Muscle of arm (tissue), 12 donors: ENCODE measurements around the gene HEPACAM. TPM values are rescaled to one million over a fixed set of nuclear protein-coding genes. Genes with fewer than 3 reads are reported as not detected.

Source experiments
- DNase-seq: peaks from one replicate; pipeline ENCODE4 v3.0.0-alpha.2; 2013
- polyA plus RNA-seq, 12 donors: library from polyadenylated mRNA; unstranded; fragments of 120-200 nt; gene quantifications; one replicate each; pipeline ENCODE4 v1.2.1, GENCODE V29; 2013; ENCODE audit not compliant: insufficient read length in 12 of 12

HEPACAM gene
- polyA plus RNA-seq, 12 donors, result 0.05 to 0.33 (median 0.19) TPM; not detected in 8

DNA sequence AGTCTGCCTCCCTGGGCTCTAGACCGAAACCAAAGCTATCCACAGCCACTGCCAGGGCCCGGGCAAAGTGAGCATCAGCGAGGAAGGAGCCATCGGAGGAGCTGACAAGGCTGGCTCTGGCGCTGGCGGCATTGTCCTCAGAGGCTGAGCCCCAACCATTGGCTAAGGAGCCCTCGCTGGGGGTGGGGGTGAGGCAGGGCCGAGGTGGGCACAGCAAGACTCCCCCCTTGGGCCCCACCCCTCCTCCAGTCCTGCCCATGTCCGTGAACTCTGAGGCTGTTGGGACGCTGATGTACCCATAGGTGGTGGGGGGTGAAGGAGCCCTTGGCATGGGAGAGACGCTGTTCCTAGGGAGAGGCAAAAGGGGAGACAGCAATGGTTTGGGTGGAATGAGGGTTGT, 49.4 kb downstream of the HEPACAM start:
- no peak for DNase-seq

- DNase-seq, result no peak
These were observed 50.9 kb downstream of the HEPACAM start for GRCh38 chr11:124884869-124885479.

GRCh38 chr11:124884340-124884739, 51.5 kb downstream of the HEPACAM start:
- DNase-seq, result no peak

DNA sequence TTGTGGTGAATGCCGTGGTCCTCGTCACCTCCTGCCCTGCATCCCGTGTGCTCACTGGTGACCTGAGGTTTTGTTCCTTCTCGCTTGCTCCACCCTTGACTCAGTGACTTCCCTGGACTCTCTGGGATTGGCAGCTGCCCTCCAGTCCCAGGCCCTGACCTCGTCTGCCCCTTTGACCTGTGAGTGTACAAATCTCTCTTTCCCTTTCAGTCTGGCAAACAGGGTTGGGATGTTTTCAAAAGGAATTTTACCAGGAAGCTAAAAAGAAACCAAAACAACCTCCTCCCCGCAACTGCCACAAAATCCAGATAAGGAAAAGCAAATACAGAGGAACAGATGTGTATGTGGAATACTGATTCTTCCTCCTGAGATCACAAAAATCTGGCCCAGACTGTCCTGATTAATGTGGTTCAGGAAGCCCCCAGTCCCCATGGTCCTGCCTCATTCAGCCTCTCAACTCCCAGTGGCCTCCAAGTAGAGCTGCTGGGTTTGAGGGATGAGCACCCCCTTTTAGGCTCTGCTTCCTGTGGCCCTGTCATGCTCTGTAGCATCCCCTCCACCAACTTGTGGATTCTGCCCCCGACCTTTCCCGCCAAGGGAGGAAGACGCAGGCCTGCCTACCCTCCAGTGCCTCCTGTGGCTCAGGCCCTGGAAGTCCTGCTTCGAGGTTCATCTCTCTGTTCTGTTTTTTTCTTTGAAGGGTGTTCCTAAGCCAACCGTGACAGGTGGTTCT, 53.3 kb downstream of the HEPACAM start:
- no peak for DNase-seq

- no peak for DNase-seq
These were observed 54.9 kb downstream of the HEPACAM start for GRCh38 chr11:124880958-124881357.

DNA sequence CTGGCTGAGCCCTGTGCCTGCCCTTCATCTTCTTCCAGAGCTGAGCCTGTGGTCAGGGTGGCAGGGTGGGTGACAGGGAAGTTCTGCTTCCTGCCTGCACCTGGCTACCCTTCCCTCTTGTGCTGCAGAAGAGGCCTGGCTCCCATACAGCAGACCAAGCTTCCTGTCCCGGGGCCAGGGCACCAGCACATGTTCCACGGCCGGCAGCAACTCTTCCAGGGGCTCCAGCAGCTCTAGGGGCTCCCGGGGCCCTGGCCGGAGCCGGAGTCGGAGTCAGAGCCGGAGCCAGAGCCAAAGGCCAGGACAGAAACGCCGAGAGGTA, 55.6 kb downstream of the HEPACAM start:
- no peak for DNase-seq

DNA sequence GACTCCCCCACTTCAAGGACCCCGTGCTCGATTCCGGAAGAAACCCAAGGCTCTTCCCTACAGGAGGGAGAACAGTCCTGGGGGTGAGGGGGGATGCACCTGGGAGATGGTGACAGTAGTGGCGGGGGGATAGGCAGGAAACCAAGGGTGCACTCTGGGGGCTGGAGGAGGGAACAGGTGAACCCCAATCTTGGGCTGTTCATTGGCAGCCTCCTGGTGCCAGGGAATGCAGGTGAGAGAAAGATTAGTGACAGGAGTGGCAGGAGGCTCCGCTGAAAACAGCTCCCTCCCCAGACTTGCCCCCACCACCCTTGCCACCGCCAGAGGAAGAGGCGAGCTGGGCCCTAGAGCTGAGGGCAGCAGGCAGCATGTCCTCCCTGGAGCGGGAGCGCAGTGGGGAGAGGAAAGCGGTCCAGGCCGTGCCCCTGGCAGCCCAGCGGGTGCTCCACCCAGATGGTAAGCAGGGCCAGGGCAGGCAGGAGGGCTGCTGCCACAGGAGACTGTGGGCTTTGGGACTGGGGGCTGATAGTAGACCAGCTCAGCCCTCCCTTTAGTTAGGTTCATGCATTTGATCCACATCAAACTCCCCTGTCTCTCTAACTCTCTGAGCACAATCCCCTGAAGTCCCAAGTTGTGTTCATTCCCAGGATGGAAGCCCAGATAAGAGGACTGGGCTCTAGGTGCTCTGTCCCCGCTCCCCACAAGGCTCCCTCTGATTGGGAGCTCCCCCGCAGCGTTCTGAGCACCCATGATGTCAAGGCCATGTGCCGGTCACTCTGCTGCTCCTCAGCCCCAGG, 56.2 kb downstream of the HEPACAM start:
- no peak for DNase-seq

- no peak for DNase-seq
These were observed 56.9 kb downstream of the HEPACAM start for GRCh38 chr11:124878759-124879492.

DNA sequence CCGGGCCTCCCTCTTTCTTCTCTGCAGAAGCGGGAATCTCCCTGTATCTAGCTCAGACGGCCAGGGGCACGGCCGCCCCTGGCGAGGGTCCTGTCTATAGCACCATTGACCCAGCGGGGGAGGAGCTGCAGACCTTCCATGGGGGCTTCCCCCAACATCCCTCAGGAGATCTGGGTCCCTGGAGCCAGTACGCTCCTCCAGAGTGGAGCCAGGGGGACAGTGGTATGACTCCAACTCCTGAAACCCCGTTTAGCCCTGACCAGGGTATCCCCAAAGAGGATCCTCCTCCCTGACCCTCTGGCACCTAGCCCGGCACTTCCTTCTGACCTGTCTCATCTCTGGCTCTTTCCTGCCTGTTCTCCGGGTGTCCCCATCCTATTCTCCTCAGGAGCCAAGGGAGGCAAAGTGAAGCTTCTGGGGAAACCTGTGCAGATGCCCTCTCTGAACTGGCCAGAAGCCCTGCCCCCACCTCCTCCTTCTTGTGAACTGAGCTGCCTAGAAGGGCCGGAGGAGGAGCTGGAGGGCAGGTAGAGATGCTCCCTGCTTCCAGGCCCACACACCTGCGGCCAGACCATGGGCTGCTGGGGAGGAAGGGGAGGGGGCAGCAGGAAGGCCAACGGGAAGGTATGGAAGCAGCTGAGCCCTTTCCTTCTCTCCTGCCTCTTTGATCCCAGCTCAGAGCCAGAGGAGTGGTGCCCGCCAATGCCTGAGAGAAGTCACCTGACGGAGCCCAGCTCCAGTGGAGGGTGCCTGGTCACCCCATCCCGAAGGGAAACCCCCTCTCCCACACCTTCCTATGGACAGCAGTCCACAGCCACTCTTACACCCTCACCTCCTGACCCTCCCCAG, 57.7 kb downstream of the HEPACAM start:
- no peak for DNase-seq

DNA sequence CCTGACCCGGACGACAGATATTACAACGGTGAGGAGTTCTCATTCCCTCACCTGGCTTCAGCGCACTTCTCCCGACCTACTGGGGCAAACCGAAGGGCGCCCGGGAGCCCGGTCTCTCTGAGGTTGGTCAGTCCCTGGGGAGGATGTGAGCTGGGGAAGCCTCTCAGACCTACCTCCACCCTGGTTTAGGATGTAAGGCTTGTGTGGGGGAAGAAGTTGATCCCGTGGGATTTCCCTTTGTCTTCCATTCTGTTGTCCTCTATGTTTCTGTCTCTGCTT, 58.3 kb downstream of the HEPACAM start:
- no peak for DNase-seq

DNA sequence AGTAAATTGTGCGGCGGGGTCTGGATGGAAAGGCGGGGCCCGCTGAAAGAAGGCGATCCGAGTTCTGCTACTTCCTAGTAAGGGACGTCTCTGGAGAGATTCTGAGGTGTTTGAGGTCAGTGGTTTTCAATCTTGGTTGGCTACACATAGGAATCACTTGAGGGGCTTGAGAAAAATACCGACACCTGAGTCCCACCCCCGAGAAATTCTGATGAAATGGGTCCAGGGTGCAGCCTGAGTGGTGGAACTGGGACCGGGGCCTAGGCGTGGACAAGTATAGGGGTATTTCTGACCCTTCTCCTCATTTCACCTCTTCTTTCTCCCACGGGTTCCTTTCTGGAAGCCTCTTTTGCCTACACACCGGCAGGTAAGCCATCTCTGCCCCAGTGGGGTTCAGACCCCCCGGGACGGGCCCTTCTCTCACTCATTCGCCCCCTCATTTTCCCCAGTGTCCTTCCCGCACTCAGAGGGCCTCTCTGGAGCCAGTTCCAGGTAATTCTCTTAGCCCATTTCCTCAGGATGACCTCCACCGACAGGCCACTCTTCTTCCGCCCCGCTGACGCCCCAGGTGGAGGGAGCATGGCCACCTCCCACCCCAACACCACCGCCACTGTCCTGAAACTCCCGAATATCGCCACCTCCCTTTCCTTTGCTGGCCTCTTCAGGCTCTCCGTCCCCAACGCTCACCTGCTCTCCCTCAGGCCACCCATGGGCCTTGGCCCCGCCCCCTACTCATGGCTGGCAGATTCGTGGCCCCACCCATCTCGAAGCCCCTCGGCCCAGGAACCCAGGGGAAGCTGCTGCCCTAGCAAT, 58.8 kb downstream of the HEPACAM start:
- DNase-seq, result no peak

DNA sequence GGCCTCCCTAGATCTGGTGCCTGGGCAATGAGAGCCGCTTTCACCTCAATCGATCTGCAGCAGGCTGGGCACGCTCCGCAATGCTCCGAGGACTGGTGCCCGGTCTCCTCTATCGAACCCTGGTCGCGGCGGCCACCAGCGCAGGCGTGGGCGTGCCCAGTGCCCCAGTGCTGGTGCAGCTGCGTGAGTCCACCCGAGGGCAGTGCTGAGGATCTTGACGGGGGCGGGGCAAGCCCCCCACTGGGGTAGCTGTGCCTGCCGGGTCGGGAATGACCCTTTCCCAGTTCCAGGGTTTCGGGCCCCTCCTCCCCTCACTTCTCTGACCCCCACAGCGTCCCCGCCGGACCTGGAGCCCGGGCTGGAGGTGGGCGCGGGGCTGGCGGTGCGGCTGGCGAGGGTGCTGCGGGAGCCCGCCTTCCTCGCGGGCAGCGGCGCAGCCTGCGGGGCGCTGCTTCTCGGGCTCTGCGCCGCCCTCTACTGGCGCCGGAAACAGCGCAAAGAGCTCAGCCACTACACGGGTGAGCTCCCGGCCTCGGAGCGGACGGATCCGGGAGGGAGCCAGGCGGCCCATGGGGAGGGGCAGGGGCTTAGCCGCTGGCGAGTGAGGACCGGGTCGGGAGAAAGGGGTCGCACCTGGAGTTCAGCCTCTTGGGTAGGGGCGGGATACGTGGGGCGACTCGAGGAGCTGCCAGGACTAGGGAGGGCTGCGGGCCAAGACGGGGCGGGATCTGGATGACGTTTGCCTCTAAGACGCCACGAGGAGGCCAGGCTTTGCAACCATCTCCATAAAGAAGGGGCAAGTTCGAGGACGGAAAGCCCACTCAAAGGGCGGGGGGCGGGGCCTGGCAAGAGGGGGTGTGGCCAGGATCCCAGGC, 59.7 kb downstream of the HEPACAM start:
- DNase-seq, result peak; percentile 94

DNA sequence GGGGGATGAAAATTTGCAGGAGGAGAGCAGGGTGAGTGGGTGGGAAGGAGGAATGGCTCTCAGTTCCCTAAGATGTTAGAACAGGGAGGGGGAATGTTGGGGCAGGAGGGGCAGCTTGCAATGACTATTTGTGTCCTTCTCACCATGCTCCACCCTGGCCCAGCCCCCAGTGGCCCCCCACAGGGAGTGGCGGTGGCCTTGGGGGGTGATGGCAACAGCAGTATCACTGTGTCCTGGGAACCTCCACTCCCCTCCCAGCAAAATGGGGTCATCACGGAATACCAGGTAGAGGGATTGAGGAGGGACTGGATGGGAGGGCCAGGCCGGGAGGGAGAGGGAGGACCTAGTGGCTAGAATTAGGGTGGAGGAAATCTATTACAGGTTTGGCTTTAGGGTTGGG, 60.4 kb downstream of the HEPACAM start:
- no peak for DNase-seq

GRCh38 chr11:124874571-124875255, 61.1 kb downstream of the HEPACAM start:
- DNase-seq, result no peak

DNA sequence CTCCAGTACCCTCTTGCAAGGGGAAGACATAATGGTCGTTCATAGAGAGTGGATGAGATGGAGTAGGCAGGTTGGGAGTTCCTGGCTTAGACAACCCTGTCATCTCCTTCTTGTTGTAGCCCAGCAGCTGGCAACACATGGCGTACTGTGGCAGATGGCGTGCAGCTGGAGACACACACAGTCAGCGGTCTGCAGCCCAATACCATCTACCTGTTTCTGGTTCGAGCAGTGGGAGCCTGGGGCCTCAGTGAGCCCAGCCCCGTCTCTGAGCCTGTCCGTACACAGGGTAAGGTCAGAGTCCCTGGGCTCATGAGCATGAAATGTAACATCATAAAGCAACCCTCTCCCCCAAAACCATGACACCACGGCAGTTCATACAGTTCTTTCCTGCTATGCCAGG, 61.9 kb downstream of the HEPACAM start:
- no peak for DNase-seq

DNA sequence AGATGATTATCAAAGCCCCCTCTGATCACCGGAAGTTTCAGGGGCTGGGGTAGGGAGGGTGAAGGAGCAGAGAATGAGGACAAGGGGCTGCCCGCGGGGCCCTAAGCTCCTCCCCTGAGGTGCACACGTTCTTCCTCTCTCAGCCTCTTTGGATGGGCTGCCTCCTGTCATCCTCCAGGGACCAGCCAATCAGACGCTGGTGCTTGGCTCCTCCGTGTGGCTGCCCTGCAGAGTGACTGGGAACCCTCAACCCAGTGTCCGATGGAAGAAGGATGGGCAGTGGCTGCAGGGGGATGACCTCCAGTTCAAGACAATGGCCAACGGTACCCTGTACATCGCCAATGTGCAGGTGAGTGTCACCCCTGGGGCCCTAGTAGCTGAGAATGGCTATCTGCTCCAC, 63.1 kb downstream of the HEPACAM start:
- DNase-seq, result no peak

DNA sequence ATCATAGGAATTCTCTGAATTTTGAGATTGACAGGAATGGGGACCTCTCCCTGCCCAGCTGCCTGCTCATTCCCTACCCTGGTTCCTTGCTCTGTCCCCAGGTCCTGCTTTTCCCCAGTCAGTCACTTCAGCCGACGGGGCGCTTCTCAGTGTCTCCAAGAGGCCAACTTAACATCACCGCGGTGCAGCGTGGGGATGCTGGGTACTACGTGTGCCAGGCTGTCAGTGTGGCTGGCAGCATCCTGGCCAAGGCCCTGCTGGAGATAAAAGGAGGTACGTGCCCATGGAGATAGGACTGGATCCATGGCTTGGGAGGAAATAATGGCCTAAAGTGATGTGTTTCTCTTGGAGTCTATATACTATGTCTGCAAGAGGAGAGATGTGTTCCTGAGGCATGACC, 63.6 kb downstream of the HEPACAM start:
- DNase-seq, result no peak

GRCh38 chr11:124870430-124870829, 65.4 kb downstream of the HEPACAM start:
- no peak for DNase-seq

GRCh38 chr11:124869856-124870387, 65.9 kb downstream of the HEPACAM start:
- DNase-seq, result no peak
